K562 (cell line): Measurements from ENCODE around the gene ZNF358. TPM values are rescaled to one million over a fixed set of nuclear protein-coding genes. Genes with fewer than 3 reads are reported as not detected.
A peak's percentile ranks its signal among the peaks of the same experiment; 100 is the strongest.

ENCODE experiments used
- CBFA2T2 ChIP-seq: fragments of 450-650 bp; conservative IDR thresholded peaks from 2 replicates; pipeline ENCODE4 v1.6.1; 2017; ENCODE audit warnings: mild to moderate bottlenecking
- CBFA2T3 ChIP-seq: fragments of 450-650 bp; IDR thresholded peaks from 2 replicates; pipeline ENCODE4 v1.6.1; 2017
- DIDO1 ChIP-seq: fragments of 450-650 bp; IDR thresholded peaks from 2 replicates; pipeline ENCODE4 v1.6.1; 2016; ENCODE audit warnings: low read depth, missing biosample characterization, missing genetic modification characterization
- ETV5 ChIP-seq: sonication (generic); formaldehyde crosslinking; IDR thresholded peaks from 2 replicates; pipeline ENCODE4 v1.4.0; 2020; ENCODE audit warnings: low read depth, mild to moderate bottlenecking, missing genetic modification reagents
- FOSL1 ChIP-seq: fragments of 200-800 bp; sonication (Bioruptor generic); conservative IDR thresholded peaks from 2 replicates; pipeline ENCODE4 v1.6.1; 2016; ENCODE audit warnings: missing genetic modification characterization, missing compliant biosample characterization
- KLF13 ChIP-seq: fragments of 450-650 bp; IDR thresholded peaks from 2 replicates; pipeline ENCODE4 v1.6.1; 2016; ENCODE audit warnings: missing genetic modification characterization, low read depth, mild to moderate bottlenecking, missing compliant biosample characterization, moderate library complexity, borderline replicate concordance
- MTA2 ChIP-seq: fragments of 450-650 bp; IDR thresholded peaks from 2 replicates; pipeline ENCODE4 v1.6.1; 2016; ENCODE audit warnings: low read depth
- NR4A1 ChIP-seq, 2 experiments: fragments of 250-450 bp in 1 of 2; fragments of 450-650 bp in 1 of 2; sonication (Bioruptor Pico) in 1 of 2; IDR thresholded peaks; 2 replicates each; pipeline versions ENCODE4 v1.4.0 to v1.6.1; 2016 to 2020; ENCODE audit warnings: mild to moderate bottlenecking in 2 of 2, missing compliant biosample characterization in 1 of 2, missing genetic modification characterization in 1 of 2, moderate library complexity in 1 of 2
- PTBP1 ChIP-seq: fragments of 200-400 bp; formaldehyde crosslinking; IDR thresholded peaks from 2 replicates; pipeline ENCODE4 v1.6.1; 2017; ENCODE audit warnings: low read depth, low read length
- RFX5 ChIP-seq: IDR thresholded peaks from 2 replicates; pipeline ENCODE4 v1.6.1; 2011; ENCODE audit warnings: low read depth, mild to moderate bottlenecking, improper control_type of control experiment, low read length
- YBX1 ChIP-seq: fragments of 450-650 bp; IDR thresholded peaks from 2 replicates; pipeline ENCODE4 v1.7.1; 2016; ENCODE audit warnings: mild to moderate bottlenecking
- ZNF124 ChIP-seq: sonication (generic); formaldehyde crosslinking; IDR thresholded peaks from 2 replicates; pipeline ENCODE4 v1.8.1; 2022; ENCODE audit warnings: missing genetic modification reagents
- ZNF398 ChIP-seq: fragments of 250-450 bp; sonication (Bioruptor Pico); IDR thresholded peaks from 2 replicates; pipeline ENCODE4 v1.8.0; 2021; ENCODE audit warnings: moderate library complexity, mild to moderate bottlenecking, inconsistent platforms
- polyA plus RNA-seq, 8 experiments: library from polyadenylated mRNA; depleted of rRNA in 4 of 8; stranded (reverse) in 5 of 8; unstranded in 3 of 8; fragments of >200 nt; fragmentation: Nextera tagmentation in 2 of 8; fragmentation: Illumina TruSeq in 1 of 8; extraction: Ambion mirVana in 2 of 8; extraction: Trizol in 1 of 8; gene quantifications; 2 replicates each; pipeline versions ENCODE4 v1.2.1 to v1.2.3, GENCODE V29; 2011 to 2014; ENCODE audit warnings: inconsistent platforms in 1 of 8, missing spikeins in 1 of 8
- total RNA-seq, 7 experiments: library from RNA; depleted of rRNA in 6 of 7; stranded (reverse); fragments of >200 nt in 6 of 7; fragmentation: Illumina TruSeq in 2 of 7; extraction: Trizol in 2 of 7; gene quantifications; 2 replicates each; pipeline versions ENCODE4 v1.2.1 to v1.2.3, GENCODE V29; 2011 to 2021; ENCODE audit warnings: low replicate concordance in 1 of 7
- TF ChIP-seq, protein P1 (sequence below): IDR thresholded peaks from 2 replicates; pipeline ENCODE4 v1.6.1; 2014; ENCODE audit warnings: antibody characterized with exemption
- TF ChIP-seq, protein P2 (sequence below): fragments of 450-650 bp; formaldehyde crosslinking; IDR thresholded peaks from 2 replicates; pipeline ENCODE4 v1.4.0; 2022; ENCODE audit warnings: missing genetic modification characterization
- TF ChIP-seq, protein P3 (sequence below), 2 experiments: fragments of 450-650 bp; IDR thresholded peaks; 2 replicates each; pipeline ENCODE4 v1.6.1; 2018; ENCODE audit warnings: mild to moderate bottlenecking in 2 of 2, low read depth in 1 of 2; ENCODE audit not compliant: partially characterized antibody in 2 of 2
- TF ChIP-seq, protein P4 (sequence below): IDR thresholded peaks from 2 replicates; pipeline ENCODE4 v1.6.1; 2016; ENCODE audit warnings: missing genetic modification characterization, missing compliant biosample characterization

Gene ZNF358
- total and polyA plus RNA-seq, 9 of the 15 experiments (the other 6 are each of a cell fraction or from before 2014, with no cell fraction given) = 0.04 to 17.2 (median 4.9) TPM

GRCh38 chr19:7506385-7507328 is 9.2 kb upstream of the ZNF358 start (continued):
- no peak for TF ChIP-seq ZNF398 (CRISPR knock-in tag)
- TF ChIP-seq ZNF124 (CRISPR knock-in tag) = no peak
- no peak for TF ChIP-seq RFX5
- TF ChIP-seq, protein P1, sequence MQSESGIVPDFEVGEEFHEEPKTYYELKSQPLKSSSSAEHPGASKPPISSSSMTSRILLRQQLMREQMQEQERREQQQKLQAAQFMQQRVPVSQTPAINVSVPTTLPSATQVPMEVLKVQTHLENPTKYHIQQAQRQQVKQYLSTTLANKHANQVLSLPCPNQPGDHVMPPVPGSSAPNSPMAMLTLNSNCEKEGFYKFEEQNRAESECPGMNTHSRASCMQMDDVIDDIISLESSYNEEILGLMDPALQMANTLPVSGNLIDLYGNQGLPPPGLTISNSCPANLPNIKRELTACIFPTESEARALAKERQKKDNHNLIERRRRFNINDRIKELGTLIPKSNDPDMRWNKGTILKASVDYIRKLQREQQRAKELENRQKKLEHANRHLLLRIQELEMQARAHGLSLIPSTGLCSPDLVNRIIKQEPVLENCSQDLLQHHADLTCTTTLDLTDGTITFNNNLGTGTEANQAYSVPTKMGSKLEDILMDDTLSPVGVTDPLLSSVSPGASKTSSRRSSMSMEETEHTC = no peak
- TF ChIP-seq, protein P2, sequence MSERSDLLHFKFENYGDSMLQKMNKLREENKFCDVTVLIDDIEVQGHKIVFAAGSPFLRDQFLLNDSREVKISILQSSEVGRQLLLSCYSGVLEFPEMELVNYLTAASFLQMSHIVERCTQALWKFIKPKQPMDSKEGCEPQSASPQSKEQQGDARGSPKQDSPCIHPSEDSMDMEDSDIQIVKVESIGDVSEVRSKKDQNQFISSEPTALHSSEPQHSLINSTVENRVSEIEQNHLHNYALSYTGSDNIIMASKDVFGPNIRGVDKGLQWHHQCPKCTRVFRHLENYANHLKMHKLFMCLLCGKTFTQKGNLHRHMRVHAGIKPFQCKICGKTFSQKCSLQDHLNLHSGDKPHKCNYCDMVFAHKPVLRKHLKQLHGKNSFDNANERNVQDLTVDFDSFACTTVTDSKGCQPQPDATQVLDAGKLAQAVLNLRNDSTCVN (CRISPR knock-in tag) = peak; percentile 98
- TF ChIP-seq CBFA2T2 = no peak
- peak; percentile 56 for TF ChIP-seq MTA2
- no peak for TF ChIP-seq YBX1
- no peak for TF ChIP-seq PTBP1
- TF ChIP-seq, protein P3, sequence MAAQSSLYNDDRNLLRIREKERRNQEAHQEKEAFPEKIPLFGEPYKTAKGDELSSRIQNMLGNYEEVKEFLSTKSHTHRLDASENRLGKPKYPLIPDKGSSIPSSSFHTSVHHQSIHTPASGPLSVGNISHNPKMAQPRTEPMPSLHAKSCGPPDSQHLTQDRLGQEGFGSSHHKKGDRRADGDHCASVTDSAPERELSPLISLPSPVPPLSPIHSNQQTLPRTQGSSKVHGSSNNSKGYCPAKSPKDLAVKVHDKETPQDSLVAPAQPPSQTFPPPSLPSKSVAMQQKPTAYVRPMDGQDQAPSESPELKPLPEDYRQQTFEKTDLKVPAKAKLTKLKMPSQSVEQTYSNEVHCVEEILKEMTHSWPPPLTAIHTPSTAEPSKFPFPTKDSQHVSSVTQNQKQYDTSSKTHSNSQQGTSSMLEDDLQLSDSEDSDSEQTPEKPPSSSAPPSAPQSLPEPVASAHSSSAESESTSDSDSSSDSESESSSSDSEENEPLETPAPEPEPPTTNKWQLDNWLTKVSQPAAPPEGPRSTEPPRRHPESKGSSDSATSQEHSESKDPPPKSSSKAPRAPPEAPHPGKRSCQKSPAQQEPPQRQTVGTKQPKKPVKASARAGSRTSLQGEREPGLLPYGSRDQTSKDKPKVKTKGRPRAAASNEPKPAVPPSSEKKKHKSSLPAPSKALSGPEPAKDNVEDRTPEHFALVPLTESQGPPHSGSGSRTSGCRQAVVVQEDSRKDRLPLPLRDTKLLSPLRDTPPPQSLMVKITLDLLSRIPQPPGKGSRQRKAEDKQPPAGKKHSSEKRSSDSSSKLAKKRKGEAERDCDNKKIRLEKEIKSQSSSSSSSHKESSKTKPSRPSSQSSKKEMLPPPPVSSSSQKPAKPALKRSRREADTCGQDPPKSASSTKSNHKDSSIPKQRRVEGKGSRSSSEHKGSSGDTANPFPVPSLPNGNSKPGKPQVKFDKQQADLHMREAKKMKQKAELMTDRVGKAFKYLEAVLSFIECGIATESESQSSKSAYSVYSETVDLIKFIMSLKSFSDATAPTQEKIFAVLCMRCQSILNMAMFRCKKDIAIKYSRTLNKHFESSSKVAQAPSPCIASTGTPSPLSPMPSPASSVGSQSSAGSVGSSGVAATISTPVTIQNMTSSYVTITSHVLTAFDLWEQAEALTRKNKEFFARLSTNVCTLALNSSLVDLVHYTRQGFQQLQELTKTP (IDR thresholded peaks at IDR 0.05; ENCODE audit: low read depth in 1 of 2, partially characterized antibody in 2 of 2) = peak; percentile 25 to 83
- no peak for TF ChIP-seq NR4A1 (CRISPR knock-in tag; IDR thresholded peaks at IDR 0.05)
- TF ChIP-seq NR4A1 (tag; IDR thresholded peaks at IDR 0.05) = no peak
- no peak for TF ChIP-seq CBFA2T3
- no peak for TF ChIP-seq DIDO1 (tag)
- TF ChIP-seq FOSL1 (tag) = no peak
- TF ChIP-seq ETV5 (CRISPR knock-in tag) = no peak
- TF ChIP-seq, protein P4, sequence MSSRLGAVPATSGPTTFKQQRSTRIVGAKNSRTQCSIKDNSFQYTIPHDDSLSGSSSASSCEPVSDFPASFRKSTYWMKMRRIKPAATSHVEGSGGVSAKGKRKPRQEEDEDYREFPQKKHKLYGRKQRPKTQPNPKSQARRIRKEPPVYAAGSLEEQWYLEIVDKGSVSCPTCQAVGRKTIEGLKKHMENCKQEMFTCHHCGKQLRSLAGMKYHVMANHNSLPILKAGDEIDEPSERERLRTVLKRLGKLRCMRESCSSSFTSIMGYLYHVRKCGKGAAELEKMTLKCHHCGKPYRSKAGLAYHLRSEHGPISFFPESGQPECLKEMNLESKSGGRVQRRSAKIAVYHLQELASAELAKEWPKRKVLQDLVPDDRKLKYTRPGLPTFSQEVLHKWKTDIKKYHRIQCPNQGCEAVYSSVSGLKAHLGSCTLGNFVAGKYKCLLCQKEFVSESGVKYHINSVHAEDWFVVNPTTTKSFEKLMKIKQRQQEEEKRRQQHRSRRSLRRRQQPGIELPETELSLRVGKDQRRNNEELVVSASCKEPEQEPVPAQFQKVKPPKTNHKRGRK = peak; percentile 18; the same call in 1 of the 2 replicates
- TF ChIP-seq KLF13 (tag) = no peak
